ENCODE results near the gene MAPK10. TPM values are rescaled to one million over a fixed set of nuclear protein-coding genes. Genes with fewer than 3 reads are reported as not detected.

Gene MAPK10
- total and polyA plus RNA-seq, 10 of the 15 experiments (the other 5 are each of a cell fraction or from before 2014, with no cell fraction given) = 1.1 to 4.2 (median 2.4) TPM

GRCh38 chr4:86362510-86362909 lies 2.7 kb upstream of the MAPK10 start:
- Histone ChIP-seq H3K4me2 (ENCODE audit: control insufficient read depth, insufficient read depth) (no peak overlapping the region), H3K9me3 (replicated peaks; ENCODE audit: control insufficient read depth, insufficient read depth, low read length) (no peaks in the 10 kb centered on the region), H4K20me1 (ENCODE audit: control insufficient read depth, insufficient read depth) (no peaks in the 10 kb centered on the region), H3K27ac (ENCODE audit: control insufficient read depth, insufficient read depth) (no peak overlapping the region), H3K79me2 (ENCODE audit: control insufficient read depth, insufficient read depth, low read length) (no peaks in the 10 kb centered on the region), H3K4me3 (no peak overlapping the region), H3K9ac (ENCODE audit: control insufficient read depth, insufficient read depth, low read length) (no peak overlapping the region), H3K27me3 (replicated peaks in 1 of 2; ENCODE audit: control insufficient read depth in 2 of 2, insufficient read depth in 2 of 2, low read length in 1 of 2) (no peaks in the 10 kb centered on the region), H3K4me1 (ENCODE audit: control insufficient read depth, insufficient read depth, low read length) (peaks cover 3% of the 10 kb centered on the region; the same call in 1 of the 2 replicates), H3K36me3 (ENCODE audit: control insufficient read depth in 2 of 2, insufficient read depth in 2 of 2, low read length in 1 of 2) (no peaks in the 10 kb centered on the region), H2AFZ (ENCODE audit: control insufficient read depth, low read depth, low read length) (no peak overlapping the region)
- no TSS peak for BruUV-seq (replicated peaks)
- ChIA-PET SMC1A (ENCODE audit: uncharacterized antibody, unreplicated experiment) (no interaction called here), RAD21 (ENCODE audit: unreplicated experiment) (no interaction called here), CTCF (no interaction called here), POLR2A (no interaction called here)
- no peak for ATAC-seq
- DNase-seq (ENCODE audit: low read depth, low spot score) = no peak
- in situ Hi-C loops (cut with MboI) = no loop called here
- FAIRE-seq = no peak
- TF ChIP-seq SREBF1 (IDR thresholded peaks at IDR 0.05; ENCODE audit: low read length) = no peak
- TF ChIP-seq CHD2 (IDR thresholded peaks at IDR 0.05; ENCODE audit: borderline replicate concordance, low read depth, low read length) = no peak
- TF ChIP-seq PAX5 (IDR thresholded peaks at IDR 0.05; ENCODE audit: borderline replicate concordance, low read depth, low read length) = no peak
- no peak for TF ChIP-seq RELB (IDR thresholded peaks at IDR 0.05; ENCODE audit: low read depth)
- no peak for TF ChIP-seq TAF1 (IDR thresholded peaks at IDR 0.05; ENCODE audit: borderline replicate concordance, low read depth, low read length)
- TF ChIP-seq JUNB (IDR thresholded peaks at IDR 0.05) = no peak
- no peak for TF ChIP-seq NFIC (IDR thresholded peaks at IDR 0.05; ENCODE audit: low read depth, low read length)
- no peak for TF ChIP-seq ATF7 (IDR thresholded peaks at IDR 0.05; ENCODE audit: low read depth)
- no peak for TF ChIP-seq BCLAF1 (IDR thresholded peaks at IDR 0.05)
- TF ChIP-seq, protein P1, sequence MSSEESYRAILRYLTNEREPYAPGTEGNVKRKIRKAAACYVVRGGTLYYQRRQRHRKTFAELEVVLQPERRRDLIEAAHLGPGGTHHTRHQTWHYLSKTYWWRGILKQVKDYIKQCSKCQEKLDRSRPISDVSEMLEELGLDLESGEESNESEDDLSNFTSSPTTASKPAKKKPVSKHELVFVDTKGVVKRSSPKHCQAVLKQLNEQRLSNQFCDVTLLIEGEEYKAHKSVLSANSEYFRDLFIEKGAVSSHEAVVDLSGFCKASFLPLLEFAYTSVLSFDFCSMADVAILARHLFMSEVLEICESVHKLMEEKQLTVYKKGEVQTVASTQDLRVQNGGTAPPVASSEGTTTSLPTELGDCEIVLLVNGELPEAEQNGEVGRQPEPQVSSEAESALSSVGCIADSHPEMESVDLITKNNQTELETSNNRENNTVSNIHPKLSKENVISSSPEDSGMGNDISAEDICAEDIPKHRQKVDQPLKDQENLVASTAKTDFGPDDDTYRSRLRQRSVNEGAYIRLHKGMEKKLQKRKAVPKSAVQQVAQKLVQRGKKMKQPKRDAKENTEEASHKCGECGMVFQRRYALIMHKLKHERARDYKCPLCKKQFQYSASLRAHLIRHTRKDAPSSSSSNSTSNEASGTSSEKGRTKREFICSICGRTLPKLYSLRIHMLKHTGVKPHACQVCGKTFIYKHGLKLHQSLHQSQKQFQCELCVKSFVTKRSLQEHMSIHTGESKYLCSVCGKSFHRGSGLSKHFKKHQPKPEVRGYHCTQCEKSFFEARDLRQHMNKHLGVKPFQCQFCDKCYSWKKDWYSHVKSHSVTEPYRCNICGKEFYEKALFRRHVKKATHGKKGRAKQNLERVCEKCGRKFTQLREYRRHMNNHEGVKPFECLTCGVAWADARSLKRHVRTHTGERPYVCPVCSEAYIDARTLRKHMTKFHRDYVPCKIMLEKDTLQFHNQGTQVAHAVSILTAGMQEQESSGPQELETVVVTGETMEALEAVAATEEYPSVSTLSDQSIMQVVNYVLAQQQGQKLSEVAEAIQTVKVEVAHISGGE (CRISPR knock-in tag; IDR thresholded peaks at IDR 0.05) = no peak
- no peak for TF ChIP-seq NRF1 (conservative IDR thresholded peaks at IDR 0.05; ENCODE audit: low read depth, low read length)
- no peak for TF ChIP-seq POU2F2 (IDR thresholded peaks at IDR 0.05; ENCODE audit: borderline replicate concordance, low read depth, low read length)
- TF ChIP-seq HDAC6 (IDR thresholded peaks at IDR 0.05; ENCODE audit: unreplicated experiment) = no peak
- TF ChIP-seq IKZF1 (conservative IDR thresholded peaks at IDR 0.05) = no peak
- intact Hi-C loops (cut with micrococcal nuclease; ENCODE audit: unreplicated experiment) = no loop called here

Data from GM12878 (cell line).